HEK293 (cell line): Measurements from ENCODE around the gene UGT1A4.

ENCODE experiments used
- CTCF ChIA-PET: fragments of 350-600 bp; formaldehyde crosslinking; extraction: SDS; loops from one replicate; lab custom pipeline; 2021; ENCODE audit warnings: antibody characterized with exemption; lab: Yijun Ruan, JAX
- POLR2A ChIA-PET: fragments of 300-600 bp; formaldehyde crosslinking; extraction: SDS; loops from one replicate; lab custom pipeline; 2020; ENCODE audit warnings: antibody characterized with exemption, inconsistent platforms; lab: Yijun Ruan, JAX
- H3K27ac ChIP-seq: fragments of 200-500 bp; sonication (Bioruptor generic); 2 replicates; pipeline ENCODE4 v1.5.1; 2014; ENCODE audit warnings: low read depth, low read length, control low read depth, inconsistent platforms; ENCODE audit errors: extremely low read depth
- H3K36me3 ChIP-seq, 2 experiments: fragments of 200-500 bp in 1 of 2; sonication (Bioruptor generic) in 1 of 2; 1 replicate in 1 of 2; 2 replicates in 1 of 2; pipeline ENCODE4 v1.5.1; 2014 to 2017; ENCODE audit warnings: inconsistent platforms in 2 of 2, low read length in 2 of 2; ENCODE audit not compliant: control insufficient read depth in 2 of 2, insufficient read depth in 1 of 2
- H3K4me1 ChIP-seq: fragments of 200-500 bp; sonication (Bioruptor generic); 2 replicates; pipeline ENCODE4 v1.5.1; 2014; ENCODE audit warnings: mild to moderate bottlenecking, low read length, inconsistent platforms; ENCODE audit not compliant: control insufficient read depth, insufficient read depth
- H3K4me3 ChIP-seq: 2 replicates; pipeline ENCODE4 v1.5.1; 2011; ENCODE audit warnings: low read depth, mild to moderate bottlenecking, control low read depth, low read length, moderate library complexity
- H3K9me3 ChIP-seq: fragments of 200-500 bp; sonication (Bioruptor generic); 2 replicates; pipeline ENCODE4 v1.5.1; 2014; ENCODE audit warnings: low read depth, low read length, inconsistent platforms; ENCODE audit not compliant: control insufficient read depth, insufficient read depth
- BCL11B ChIP-seq: fragments of 450-650 bp; formaldehyde crosslinking; IDR thresholded peaks from 2 replicates; pipeline ENCODE4 v1.5.1; 2016; ENCODE audit warnings: low read depth, missing biosample characterization, missing genetic modification characterization
- GFI1B ChIP-seq: fragments of 450-650 bp; formaldehyde crosslinking; IDR thresholded peaks from 2 replicates; pipeline ENCODE4 v1.5.1; 2016; ENCODE audit warnings: missing biosample characterization, missing genetic modification characterization
- HIC1 ChIP-seq: fragments of 450-650 bp; formaldehyde crosslinking; IDR thresholded peaks from 2 replicates; pipeline ENCODE4 v1.5.1; 2016; ENCODE audit warnings: missing biosample characterization, missing genetic modification characterization
- KLF1 ChIP-seq: fragments of 450-650 bp; formaldehyde crosslinking; IDR thresholded peaks from 2 replicates; pipeline ENCODE4 v1.5.1; 2016; ENCODE audit warnings: missing biosample characterization, missing genetic modification characterization
- ZBTB17 ChIP-seq: fragments of 450-650 bp; formaldehyde crosslinking; IDR thresholded peaks from 2 replicates; pipeline ENCODE4 v1.5.1; 2016; ENCODE audit warnings: missing biosample characterization, missing genetic modification characterization
- ZBTB44 ChIP-seq: fragments of 450-650 bp; IDR thresholded peaks from 2 replicates; pipeline ENCODE4 v1.5.1; 2018; ENCODE audit warnings: missing biosample characterization, mild to moderate bottlenecking, missing genetic modification characterization
- ZFP3 ChIP-seq: fragments of 450-650 bp; formaldehyde crosslinking; IDR thresholded peaks from 2 replicates; pipeline ENCODE4 v1.5.1; 2016; ENCODE audit warnings: low read depth, missing biosample characterization, missing genetic modification characterization
- ZNF146 ChIP-seq: fragments of 450-650 bp; formaldehyde crosslinking; IDR thresholded peaks from 2 replicates; pipeline ENCODE4 v1.5.1; 2016; ENCODE audit warnings: missing biosample characterization, missing genetic modification characterization
- ZNF148 ChIP-seq: fragments of 450-650 bp; formaldehyde crosslinking; IDR thresholded peaks from 2 replicates; pipeline ENCODE4 v1.5.0; 2017; ENCODE audit warnings: missing biosample characterization, missing genetic modification characterization, borderline replicate concordance
- ZNF157 ChIP-seq: fragments of 450-650 bp; formaldehyde crosslinking; IDR thresholded peaks from 2 replicates; pipeline ENCODE4 v1.5.1; 2016; ENCODE audit warnings: missing biosample characterization, missing genetic modification characterization
- ZNF16 ChIP-seq: fragments of 450-650 bp; formaldehyde crosslinking; IDR thresholded peaks from 2 replicates; pipeline ENCODE4 v1.5.1; 2016; ENCODE audit warnings: low read depth, missing biosample characterization, missing genetic modification characterization
- ZNF221 ChIP-seq: fragments of 450-650 bp; formaldehyde crosslinking; IDR thresholded peaks from 2 replicates; pipeline ENCODE4 v1.5.1; 2017; ENCODE audit warnings: missing biosample characterization, missing genetic modification characterization, borderline replicate concordance
- ZNF302 ChIP-seq: fragments of 450-650 bp; formaldehyde crosslinking; IDR thresholded peaks from 2 replicates; pipeline ENCODE4 v1.5.1; 2016; ENCODE audit warnings: missing biosample characterization, missing genetic modification characterization, low read depth
- ZNF311 ChIP-seq: fragments of 450-650 bp; formaldehyde crosslinking; IDR thresholded peaks from 2 replicates; pipeline ENCODE4 v1.5.1; 2017; ENCODE audit warnings: missing biosample characterization, missing genetic modification characterization, borderline replicate concordance
- ZNF350 ChIP-seq: fragments of 450-650 bp; formaldehyde crosslinking; IDR thresholded peaks from 2 replicates; pipeline ENCODE4 v1.5.0; 2017; ENCODE audit warnings: missing biosample characterization, mild to moderate bottlenecking, missing genetic modification characterization
- ZNF362 ChIP-seq: fragments of 450-650 bp; formaldehyde crosslinking; IDR thresholded peaks from 2 replicates; pipeline ENCODE4 v1.5.1; 2016; ENCODE audit warnings: missing biosample characterization, missing genetic modification characterization
- ZNF426 ChIP-seq: fragments of 450-650 bp; formaldehyde crosslinking; IDR thresholded peaks from 2 replicates; pipeline ENCODE4 v1.5.1; 2017; ENCODE audit warnings: missing biosample characterization, missing genetic modification characterization, mild to moderate bottlenecking, inconsistent platforms, moderate library complexity
- ZNF518A ChIP-seq: fragments of 450-650 bp; formaldehyde crosslinking; conservative IDR thresholded peaks from 2 replicates; pipeline ENCODE4 v1.5.1; 2016; ENCODE audit warnings: low read depth, missing biosample characterization, missing genetic modification characterization
- ZNF549 ChIP-seq: fragments of 450-650 bp; IDR thresholded peaks from 2 replicates; pipeline ENCODE4 v1.5.1; 2018; ENCODE audit warnings: missing biosample characterization, missing genetic modification characterization, mild to moderate bottlenecking, inconsistent platforms, moderate library complexity
- ZNF600 ChIP-seq: fragments of 450-650 bp; formaldehyde crosslinking; IDR thresholded peaks from 2 replicates; pipeline ENCODE4 v1.5.1; 2016; ENCODE audit warnings: missing biosample characterization, missing genetic modification characterization
- ZNF621 ChIP-seq: fragments of 450-650 bp; formaldehyde crosslinking; IDR thresholded peaks from 2 replicates; pipeline ENCODE4 v1.5.1; 2017; ENCODE audit warnings: missing biosample characterization, missing genetic modification characterization
- ZNF837 ChIP-seq: fragments of 450-650 bp; formaldehyde crosslinking; IDR thresholded peaks from 2 replicates; pipeline ENCODE4 v1.5.1; 2016; ENCODE audit warnings: missing biosample characterization, missing genetic modification characterization

UGT1A4 gene

GRCh38 chr2:233766416-233766815 lies 47.9 kb downstream of the UGT1A4 start:
- TF ChIP-seq KLF1 (tag by site-specific recombination) (peak; percentile 10; the same call in 1 of the 2 replicates), ZNF621 (tag by site-specific recombination) (no peak), ZNF518A (tag by site-specific recombination) (no peak)
- ChIA-PET POLR2A (no interaction called here), CTCF (no interaction called here)
- Histone ChIP-seq H3K9me3 (no peaks in the 10 kb centered on the region), H3K36me3 (no peaks in the 10 kb centered on the region), H3K27ac (no peak overlapping the region), H3K4me1 (no peaks in the 10 kb centered on the region), H3K4me3 (no peak overlapping the region)

GRCh38 chr2:233768076-233768475 lies 49.5 kb downstream of the UGT1A4 start:
- Histone ChIP-seq H3K4me3 (no peak overlapping the region), H3K36me3 (no peaks in the 10 kb centered on the region), H3K4me1 (no peaks in the 10 kb centered on the region), H3K9me3 (no peaks in the 10 kb centered on the region), H3K27ac (no peak overlapping the region)
- POLR2A ChIA-PET = no interaction called here
- CTCF ChIA-PET = no interaction called here
- TF ChIP-seq ZNF426 (tag by site-specific recombination) (no peak), ZNF157 (tag by site-specific recombination) (no peak), ZFP3 (tag by site-specific recombination) (no peak), ZNF302 (tag by site-specific recombination) (no peak), ZNF549 (tag by site-specific recombination) (no peak), ZBTB17 (tag by site-specific recombination) (no peak), HIC1 (tag by site-specific recombination) (no peak), ZNF146 (no peak), ZNF362 (tag by site-specific recombination) (no peak), ZNF837 (tag by site-specific recombination) (no peak), GFI1B (tag by site-specific recombination) (no peak), ZNF148 (tag by site-specific recombination) (no peak), ZNF221 (no peak), BCL11B (tag by site-specific recombination) (no peak), ZNF350 (tag by site-specific recombination) (no peak), ZBTB44 (tag by site-specific recombination) (no peak), ZNF16 (tag by site-specific recombination) (no peak), ZNF311 (tag by site-specific recombination) (no peak), ZNF600 (no peak)
